Central memory CD8-positive, alpha-beta T cell (primary cell): ENCODE measurements around the gene TAP2.
A peak's percentile ranks its signal among the peaks of the same experiment; 100 is the strongest.
"Not testable (repeated sequence)": the region's sequence is repeated elsewhere in the genome, so short reads cannot be mapped to it uniquely, and the experiment has no call there.

Experiments used
- ATAC-seq: fragments of 150-1000 bp; cut with Tn5 transposase; replicated peaks from 2 replicates; pipeline ENCODE4 v1.10.0; 2022; ENCODE audit warnings: mild to moderate bottlenecking, moderate FRiP score, moderate number of reproducible peaks; ENCODE audit not compliant: poor library complexity, severe bottlenecking; ENCODE audit errors: extremely low read depth
- DNase-seq, 2 donors: peaks; one replicate each; pipeline ENCODE4 v3.0.0; 2021; ENCODE audit warnings: low spot score in 2 of 2
- H3K27ac Mint-ChIP-seq: one replicate; pipeline ENCODE4 v1.8.0; 2022; ENCODE audit warnings: low read depth, mild to moderate bottlenecking, moderate library complexity, mixed read lengths
- H3K27me3 Mint-ChIP-seq: one replicate; pipeline ENCODE4 v1.8.0; 2022; ENCODE audit warnings: mixed read lengths
- H3K36me3 Mint-ChIP-seq: one replicate; pipeline ENCODE4 v1.8.0; 2022; ENCODE audit warnings: mild to moderate bottlenecking, moderate library complexity, mixed read lengths; ENCODE audit not compliant: insufficient read depth
- H3K4me1 Mint-ChIP-seq: one replicate; pipeline ENCODE4 v1.8.0; 2022; ENCODE audit warnings: mixed read lengths
- H3K4me3 Mint-ChIP-seq: one replicate; pipeline ENCODE4 v1.8.0; 2022; ENCODE audit warnings: mild to moderate bottlenecking, moderate library complexity, mixed read lengths
- H3K9me3 Mint-ChIP-seq: one replicate; pipeline ENCODE4 v1.8.0; 2022; ENCODE audit warnings: mixed read lengths

Gene TAP2

DNA sequence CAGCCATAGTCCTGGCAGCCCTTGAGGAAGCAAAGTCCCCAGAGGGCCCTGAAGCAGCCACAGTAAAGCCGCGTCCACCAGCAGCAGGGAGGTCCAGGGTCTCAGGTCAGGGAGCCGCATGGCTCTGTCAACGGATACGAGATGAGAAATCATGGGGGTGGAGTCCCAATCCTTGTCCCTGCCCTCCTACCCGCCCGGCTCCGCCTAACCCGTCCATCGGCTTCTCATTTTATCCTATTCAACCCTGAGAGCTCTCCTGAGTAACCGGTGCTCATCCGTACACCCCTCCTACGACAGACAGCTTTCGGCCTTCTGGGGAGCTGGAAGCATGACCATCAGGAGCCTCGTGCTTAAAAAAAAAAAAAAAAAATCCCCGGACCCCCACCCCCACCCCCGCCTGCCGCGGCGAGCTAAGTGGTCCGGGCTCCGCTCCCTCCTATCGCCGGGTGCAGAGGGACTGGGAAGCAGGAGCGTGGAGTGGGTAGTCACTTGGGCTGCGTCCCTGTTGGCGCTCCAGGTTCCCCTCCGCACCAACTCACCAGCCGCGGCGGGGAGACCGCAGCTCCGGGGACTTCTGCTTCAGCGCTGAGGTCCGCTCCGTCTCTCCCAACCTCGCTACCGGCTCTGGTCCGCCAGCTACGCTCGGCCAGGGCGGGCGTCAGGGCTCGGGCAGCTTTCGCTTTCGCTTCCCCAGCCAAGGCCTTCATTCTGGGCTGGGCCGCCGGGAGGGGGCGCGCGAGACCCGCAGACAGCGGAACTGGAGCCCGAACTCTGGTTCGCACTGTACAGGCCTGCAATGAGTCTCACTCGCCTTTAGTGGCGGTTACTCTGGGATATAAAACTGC is at the start of gene TAP2:
TSS of gene TAP2 (minus strand) at position 626 of the 845 bp plus-strand sequence. CDS start at position 120, 506 bp downstream.
- ATAC-seq = peak; percentile 98
- peak within 1 kb of the TSS; percentile 100 for H3K27ac Mint-ChIP-seq

GRCh38 chr6:32887616-32888015 is 49.1 kb upstream of the TAP2 start:
- Mint-ChIP-seq H3K27ac (no peak overlapping the region), H3K36me3 (peaks cover 1% of the 10 kb centered on the region), H3K27me3 (no peaks in the 10 kb centered on the region), H3K9me3 (no peaks in the 10 kb centered on the region), H3K4me3 (no peak overlapping the region), H3K4me1 (no peaks in the 10 kb centered on the region)
- ATAC-seq (no peak), DNase-seq (no peak)

More for the DNA sequence above, at the start of gene TAP2:
- Mint-ChIP-seq H3K9me3 (no peaks in the 10 kb centered on the region), H3K4me1 (peaks cover 78% of the 10 kb centered on the region), H3K4me3 (peak within 1 kb of the TSS; percentile 71), H3K36me3 (peaks cover 54% of the 10 kb centered on the region), H3K27me3 (no peaks in the 10 kb centered on the region)
- peak; percentile 98 to 99 for DNase-seq

- Mint-ChIP-seq H3K4me1 (no peaks in the 10 kb centered on the region), H3K36me3 (peaks cover 2% of the 10 kb centered on the region), H3K27ac (no peak overlapping the region), H3K9me3 (no peaks in the 10 kb centered on the region), H3K4me3 (no peak overlapping the region), H3K27me3 (no peaks in the 10 kb centered on the region)
- no peak for ATAC-seq
- no peak for DNase-seq
These were observed 48.3 kb upstream of the TAP2 start for GRCh38 chr6:32886681-32887383.

- H3K4me1 Mint-ChIP-seq = no peaks in the 10 kb centered on the region
- no peak overlapping the region for H3K4me3 Mint-ChIP-seq
- no peaks in the 10 kb centered on the region for H3K27me3 Mint-ChIP-seq
- no peak overlapping the region for H3K27ac Mint-ChIP-seq
- no peak for ATAC-seq
- DNase-seq = no peak
- H3K9me3 Mint-ChIP-seq = no peaks in the 10 kb centered on the region
- peaks cover 6% of the 10 kb centered on the region for H3K36me3 Mint-ChIP-seq
These were observed 47.3 kb upstream of the TAP2 start for GRCh38 chr6:32885698-32886286.

- ATAC-seq (no peak), DNase-seq (no peak)
- Mint-ChIP-seq H3K27ac (no peak overlapping the region), H3K4me1 (no peaks in the 10 kb centered on the region), H3K36me3 (peaks cover 14% of the 10 kb centered on the region), H3K4me3 (no peak overlapping the region), H3K27me3 (no peaks in the 10 kb centered on the region), H3K9me3 (no peaks in the 10 kb centered on the region)
These were observed 45.2 kb upstream of the TAP2 start for GRCh38 chr6:32883789-32884188.

GRCh38 chr6:32882879-32883250 is 44.3 kb upstream of the TAP2 start:
- H3K4me1 Mint-ChIP-seq = no peaks in the 10 kb centered on the region
- no peak overlapping the region for H3K27ac Mint-ChIP-seq
- no peak overlapping the region for H3K4me3 Mint-ChIP-seq
- H3K36me3 Mint-ChIP-seq = peaks cover 14% of the 10 kb centered on the region
- no peak for ATAC-seq
- DNase-seq = no peak
- H3K9me3 Mint-ChIP-seq = no peaks in the 10 kb centered on the region
- H3K27me3 Mint-ChIP-seq = no peaks in the 10 kb centered on the region

DNA sequence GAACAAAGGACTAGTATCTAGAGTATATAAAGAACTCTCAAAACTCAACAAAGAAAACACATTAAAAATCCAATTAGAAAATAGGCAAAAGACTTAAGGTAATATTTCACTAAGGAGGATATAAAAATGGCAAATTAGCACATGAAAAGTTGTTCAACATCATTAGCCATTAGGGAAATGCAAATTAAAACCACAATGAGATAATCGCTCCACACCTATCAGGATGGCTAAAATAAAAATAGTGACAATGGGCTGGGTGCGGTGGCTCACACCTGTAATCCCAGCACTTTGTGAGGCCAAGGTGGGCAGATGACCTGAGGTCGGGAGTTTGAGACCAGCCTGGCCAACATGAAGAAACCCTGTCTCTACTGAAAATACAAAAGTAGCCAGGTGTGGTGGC is 42.4 kb upstream of the TAP2 start:
- H3K27ac Mint-ChIP-seq = not testable (repeated sequence)

GRCh38 chr6:32879691-32880090 is 41.2 kb upstream of the TAP2 start:
- ATAC-seq (no peak), DNase-seq (no peak)
- Mint-ChIP-seq H3K9me3 (no peaks in the 10 kb centered on the region), H3K4me3 (no peak overlapping the region), H3K36me3 (peaks cover 16% of the 10 kb centered on the region), H3K4me1 (no peaks in the 10 kb centered on the region), H3K27ac (no peak overlapping the region), H3K27me3 (no peaks in the 10 kb centered on the region)

More for the DNA sequence above, 42.4 kb upstream of the TAP2 start:
- peaks cover 17% of the 10 kb centered on the region for H3K36me3 Mint-ChIP-seq
- DNase-seq, H3K9me3 Mint-ChIP-seq, H3K27me3 Mint-ChIP-seq, H3K4me1 Mint-ChIP-seq, ATAC-seq, H3K4me3 Mint-ChIP-seq: not testable (repeated sequence)

- H3K27me3 Mint-ChIP-seq = no peaks in the 10 kb centered on the region
- H3K4me1 Mint-ChIP-seq = no peaks in the 10 kb centered on the region
- ATAC-seq (no peak), DNase-seq (no peak)
- no peak overlapping the region for H3K4me3 Mint-ChIP-seq
- H3K27ac Mint-ChIP-seq = no peak overlapping the region
- H3K36me3 Mint-ChIP-seq = peaks cover 13% of the 10 kb centered on the region
- no peaks in the 10 kb centered on the region for H3K9me3 Mint-ChIP-seq
These were observed 38.1 kb upstream of the TAP2 start for GRCh38 chr6:32876603-32877002.

- not testable (repeated sequence) for H3K36me3 Mint-ChIP-seq, H3K4me1 Mint-ChIP-seq, H3K27ac Mint-ChIP-seq, H3K9me3 Mint-ChIP-seq, DNase-seq, ATAC-seq, H3K27me3 Mint-ChIP-seq, H3K4me3 Mint-ChIP-seq
These were observed 35.4 kb upstream of the TAP2 start for GRCh38 chr6:32873947-32874346.

DNA sequence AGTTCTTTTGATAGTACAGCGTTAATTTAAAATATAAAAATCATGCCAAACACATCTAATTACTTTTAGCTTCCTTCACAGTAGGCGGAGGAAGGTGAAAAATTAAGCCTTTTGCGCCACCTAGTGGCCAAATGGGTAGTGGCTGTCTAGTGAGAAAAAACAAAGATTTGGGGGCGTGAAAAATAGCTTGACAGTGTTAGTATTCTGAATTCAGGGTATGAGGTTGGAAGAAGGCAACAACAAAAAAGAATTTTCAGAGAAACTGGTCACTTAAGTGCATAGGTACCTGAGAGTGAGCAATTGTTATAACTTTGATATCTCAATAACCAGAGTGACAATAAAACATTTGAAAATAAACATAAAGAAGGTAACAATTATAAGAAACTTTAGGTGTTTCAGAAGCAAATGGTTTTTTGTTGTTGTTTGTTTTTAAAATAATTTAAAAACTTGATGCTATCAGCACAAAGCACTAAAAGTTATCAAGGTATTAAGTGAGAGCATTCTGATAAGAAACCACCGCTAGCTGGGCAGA is 29.8 kb upstream of the TAP2 start:
- Mint-ChIP-seq H3K27me3 (no peaks in the 10 kb centered on the region), H3K27ac (no peak overlapping the region), H3K36me3 (peaks cover 3% of the 10 kb centered on the region), H3K9me3 (no peaks in the 10 kb centered on the region), H3K4me1 (peaks cover 12% of the 10 kb centered on the region), H3K4me3 (no peak overlapping the region)
- DNase-seq (peak; percentile 83 to 87), ATAC-seq (peak; percentile 83)

GRCh38 chr6:32867554-32868256 is 29.2 kb upstream of the TAP2 start:
- Mint-ChIP-seq H3K36me3 (peaks cover 4% of the 10 kb centered on the region), H3K27ac (no peak overlapping the region), H3K27me3 (no peaks in the 10 kb centered on the region), H3K9me3 (no peaks in the 10 kb centered on the region), H3K4me3 (no peak overlapping the region), H3K4me1 (peaks cover 12% of the 10 kb centered on the region)
- peak; percentile 31 for ATAC-seq
- DNase-seq = no peak
